GM19099 (cell line): ENCODE results near the gene MYMX.

Experiments used
- POLR2A ChIP-seq: IDR thresholded peaks from 3 replicates; pipeline ENCODE4 v1.6.1; 2011; ENCODE audit warnings: low read depth; ENCODE audit not compliant: insufficient read length; ENCODE audit errors: extremely low read depth

MYMX gene

GRCh38 chr6:44223319-44224028 is 6.7 kb downstream of the MYMX start, which contains the start of gene SLC29A1:
TSS of gene SLC29A1 (plus strand) at chr6:44223595. CDS start at chr6:44227314, 3,719 bp downstream.
- TF ChIP-seq POLR2A = peak; percentile 78

DNA sequence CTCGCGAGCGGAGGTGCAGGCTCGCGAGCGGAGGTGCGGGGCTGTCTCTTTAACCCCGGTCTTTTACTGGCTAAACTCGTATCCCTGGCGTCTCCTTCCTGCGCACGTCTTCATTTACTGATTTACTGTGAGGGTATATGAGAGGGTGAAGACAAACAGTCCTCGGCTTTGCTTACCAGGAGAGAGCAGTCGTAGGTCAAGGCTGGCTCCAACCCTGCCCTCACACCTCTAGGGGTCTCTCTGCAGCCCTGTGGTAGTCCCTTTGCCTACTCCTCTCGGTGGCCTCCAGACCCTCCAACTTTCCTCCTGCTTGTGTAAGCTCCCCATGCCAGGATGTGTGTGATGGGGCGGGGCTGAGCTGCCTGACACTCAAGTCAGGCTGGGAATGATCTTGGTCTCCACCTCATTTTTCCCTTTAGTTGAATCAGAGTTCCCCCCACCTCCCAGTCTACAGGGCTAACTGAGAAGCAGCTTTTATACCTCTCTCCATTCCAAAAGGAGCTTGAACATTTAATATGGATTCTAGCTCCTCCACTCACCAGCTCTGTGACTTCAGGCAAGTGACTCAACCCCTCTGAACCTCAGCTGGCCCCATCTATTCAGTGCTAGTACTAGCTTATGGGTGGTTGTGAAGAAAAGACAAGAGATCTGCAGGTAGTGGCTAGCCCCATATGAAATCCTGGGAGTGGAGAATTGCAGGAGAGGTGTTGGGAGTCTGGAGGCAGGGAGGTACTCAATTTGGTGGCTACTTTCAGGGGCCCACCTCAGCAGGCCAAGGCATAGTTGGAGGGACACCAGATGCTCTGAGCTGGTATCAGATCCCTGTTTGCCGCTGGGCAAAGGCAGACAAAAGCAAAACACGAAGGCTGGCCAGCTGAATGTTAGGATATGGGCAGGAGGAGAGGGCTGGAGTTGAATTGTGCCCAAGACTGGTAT is 7.6 kb downstream of the MYMX start:
- peak; percentile 10 for TF ChIP-seq POLR2A

GRCh38 chr6:44224965-44225305 is 8.2 kb downstream of the MYMX start:
- TF ChIP-seq POLR2A = no peak

- TF ChIP-seq POLR2A = no peak
Observed at GRCh38 chr6:44225579-44226325, 9.0 kb downstream of the MYMX start.

DNA sequence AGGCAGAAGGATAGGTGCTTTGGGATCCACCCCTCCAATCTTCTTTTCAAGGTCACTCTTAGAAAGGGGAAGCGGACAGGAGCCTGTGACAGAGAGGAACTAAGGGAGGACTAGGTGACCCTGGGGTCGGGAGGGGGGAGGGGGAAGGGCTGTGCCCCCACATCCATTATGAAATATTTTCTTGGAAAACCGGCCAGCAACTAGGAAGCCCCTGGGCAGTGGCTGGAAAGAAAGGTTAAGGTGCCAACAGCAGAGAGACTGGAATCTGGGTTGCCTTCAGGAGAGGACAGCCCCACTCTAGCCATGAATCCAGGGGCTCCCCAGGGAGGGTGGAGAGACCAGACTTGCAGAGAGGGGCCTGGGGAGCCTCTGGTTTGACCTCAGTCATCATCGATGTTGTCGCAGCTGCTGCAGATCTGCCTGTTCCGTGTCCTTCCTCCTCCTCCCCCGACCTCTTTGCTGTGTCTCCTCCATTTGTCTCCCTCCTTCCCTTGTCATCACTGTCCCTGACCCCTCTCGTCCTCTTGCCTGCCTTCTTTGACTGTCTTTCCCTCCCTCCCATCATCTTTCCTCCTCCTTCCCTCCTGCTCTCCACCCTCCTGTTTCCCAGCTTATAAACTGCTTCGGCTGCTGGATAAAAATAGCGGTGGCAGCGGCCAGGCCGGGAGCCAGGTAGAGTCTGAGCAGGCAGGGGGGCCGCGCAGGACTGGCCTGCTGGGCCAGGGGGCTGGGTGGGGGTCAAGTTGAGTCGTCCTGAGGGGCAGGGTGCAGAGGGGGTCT is 9.8 kb downstream of the MYMX start:
- TF ChIP-seq POLR2A = no peak

DNA sequence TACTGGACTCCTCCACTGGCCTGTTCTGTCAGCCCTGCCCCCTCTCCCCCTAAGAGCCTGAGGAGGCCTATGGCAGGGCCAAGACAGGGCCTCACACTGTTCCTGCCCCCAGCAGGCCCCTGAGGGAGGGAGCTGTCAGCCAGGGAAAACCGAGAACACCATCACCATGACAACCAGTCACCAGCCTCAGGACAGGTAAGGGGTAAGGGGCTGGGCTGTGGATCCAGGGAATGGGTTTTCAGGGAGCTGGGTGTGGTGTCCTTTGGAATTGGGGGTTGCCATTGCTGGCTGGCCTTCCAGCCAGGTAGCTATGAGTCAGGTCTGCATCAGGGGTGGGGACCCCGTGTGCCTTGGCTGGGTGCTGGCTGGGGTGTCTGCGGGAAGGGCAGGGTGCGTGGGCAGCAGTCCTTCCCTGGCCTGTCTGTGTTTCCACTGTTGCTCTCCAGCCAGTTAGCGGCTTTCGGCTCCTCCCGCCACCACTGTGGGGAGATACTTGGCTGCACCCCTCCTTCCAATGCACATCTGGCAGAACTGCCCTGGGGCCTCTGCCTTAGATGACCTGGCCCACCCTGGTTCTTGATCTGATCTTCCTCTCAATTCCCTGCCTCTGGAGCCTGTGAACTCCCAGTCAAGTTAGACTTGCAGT is 10.5 kb downstream of the MYMX start:
- no peak for TF ChIP-seq POLR2A

- TF ChIP-seq POLR2A = no peak
Observed at GRCh38 chr6:44228031-44228430, 11.3 kb downstream of the MYMX start.

- TF ChIP-seq POLR2A = no peak
Observed at GRCh38 chr6:44228433-44228832, 11.7 kb downstream of the MYMX start.

- no peak for TF ChIP-seq POLR2A
Observed at GRCh38 chr6:44228836-44229235, 12.1 kb downstream of the MYMX start.

DNA sequence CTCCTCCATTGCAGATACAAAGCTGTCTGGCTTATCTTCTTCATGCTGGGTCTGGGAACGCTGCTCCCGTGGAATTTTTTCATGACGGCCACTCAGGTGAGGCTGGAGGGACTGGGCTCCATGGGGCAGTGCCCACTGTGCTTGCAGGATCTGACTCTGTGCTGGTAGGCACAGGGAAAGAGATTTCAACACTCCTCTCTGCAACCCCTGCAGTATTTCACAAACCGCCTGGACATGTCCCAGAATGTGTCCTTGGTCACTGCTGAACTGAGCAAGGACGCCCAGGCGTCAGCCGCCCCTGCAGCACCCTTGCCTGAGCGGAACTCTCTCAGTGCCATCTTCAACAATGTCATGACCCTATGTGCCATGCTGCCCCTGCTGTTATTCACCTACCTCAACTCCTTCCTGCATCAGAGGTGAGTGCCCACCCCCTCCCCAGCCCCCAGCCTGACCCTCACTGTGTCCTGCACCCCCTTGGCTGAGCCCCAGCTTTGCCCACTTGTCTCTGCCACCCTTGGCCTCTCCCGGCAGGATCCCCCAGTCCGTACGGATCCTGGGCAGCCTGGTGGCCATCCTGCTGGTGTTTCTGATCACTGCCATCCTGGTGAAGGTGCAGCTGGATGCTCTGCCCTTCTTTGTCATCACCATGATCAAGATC is 12.8 kb downstream of the MYMX start:
- TF ChIP-seq POLR2A = no peak

GRCh38 chr6:44230034-44230675 is 13.4 kb downstream of the MYMX start:
- TF ChIP-seq POLR2A = no peak

DNA sequence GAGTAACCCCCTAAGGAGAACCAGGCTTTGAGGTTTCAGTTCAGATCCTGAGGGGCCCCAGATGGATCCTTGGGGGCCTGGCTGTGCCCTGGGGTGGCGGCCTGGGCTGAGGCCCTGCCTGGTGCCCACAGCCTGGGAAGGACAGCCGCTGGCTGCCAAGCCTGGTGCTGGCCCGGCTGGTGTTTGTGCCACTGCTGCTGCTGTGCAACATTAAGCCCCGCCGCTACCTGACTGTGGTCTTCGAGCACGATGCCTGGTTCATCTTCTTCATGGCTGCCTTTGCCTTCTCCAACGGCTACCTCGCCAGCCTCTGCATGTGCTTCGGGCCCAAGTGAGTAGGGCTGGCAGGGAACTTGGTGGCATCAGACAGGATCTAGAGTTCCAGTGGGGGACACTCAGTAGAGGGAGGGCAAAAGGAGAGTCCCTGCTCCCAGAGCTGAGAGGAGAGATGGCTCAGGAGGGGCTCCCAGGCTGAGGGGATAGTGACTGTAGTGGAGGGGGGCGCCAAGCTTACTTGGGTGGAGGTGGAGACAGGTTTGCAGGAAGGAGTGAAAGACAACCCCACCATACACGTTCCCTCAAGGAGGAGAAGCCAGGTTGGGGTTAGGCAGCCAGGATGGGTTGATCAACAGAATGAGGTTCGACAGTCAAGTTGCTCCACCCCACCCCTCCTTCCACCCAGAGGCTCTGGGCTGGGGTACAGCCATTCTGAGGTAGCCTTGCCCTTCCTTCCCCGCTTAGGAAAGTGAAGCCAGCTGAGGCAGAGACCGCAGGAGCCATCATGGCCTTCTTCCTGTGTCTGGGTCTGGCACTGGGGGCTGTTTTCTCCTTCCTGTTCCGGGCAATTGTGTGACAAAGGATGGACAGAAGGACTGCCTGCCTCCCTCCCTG is 16.2 kb downstream of the MYMX start:
- no peak for TF ChIP-seq POLR2A
